ENCODE measurements around the gene SBK1. TPM values are rescaled to one million over a fixed set of nuclear protein-coding genes. Genes with fewer than 3 reads are reported as not detected.
A peak's percentile ranks its signal among the peaks of the same experiment; 100 is the strongest.

The SBK1 gene
- polyA plus RNA-seq, 2 of the 4 experiments (the other 2 are of a cell fraction), result 0.13 to 0.43 TPM

- no peak for FAIRE-seq
- no peak overlapping the region for H3K4me3 ChIP-seq
- no peak overlapping the region for H3K27ac ChIP-seq
- ATAC-seq, result no peak
- H3K4me2 ChIP-seq, result no peak overlapping the region
- ChIA-PET POLR2A (interaction anchor here (0.7 kb wide), 1 partner anchor 10 kb away, joined by 7 read pairs; no protein-coding TSS in a partner anchor), CTCF (interaction anchor here (0.7 to 42.1 kb wide), 4 partner anchors 15 to 957 kb away, joined by 5 to 864 read pairs (median 24); partner anchors contain the start of gene SBK1)
- 79% methylated on average over 6 of the region's 6 CpGs for WGBS (ENCODE audit: missing lambda C conversion rate)
- H3K4me1 ChIP-seq, result no peaks in the 10 kb centered on the region; the same call in 2 of the 3 replicates
- H3K9me3 ChIP-seq, result no peaks in the 10 kb centered on the region
- no peak for TF ChIP-seq KDM1A (IDR thresholded peaks at IDR 0.05; ENCODE audit: low read depth)
- DNase-seq (ENCODE audit: low read depth in 1 of 2, low spot score in 1 of 2), result no peak
These were observed 13.3 kb upstream of the SBK1 start for GRCh38 chr16:28279006-28279405.

GRCh38 chr16:28280881-28281836, 11.2 kb upstream of the SBK1 start:
- no peak for FAIRE-seq
- Histone ChIP-seq H3K9me3 (no peaks in the 10 kb centered on the region), H3K4me3 (no peak overlapping the region), H3K4me2 (no peak overlapping the region), H3K27ac (no peak overlapping the region), H3K4me1 (no peaks in the 10 kb centered on the region; the same call in 2 of the 3 replicates)
- CTCF ChIA-PET, result interaction anchor here (0.6 to 42.1 kb wide), 7 partner anchors 11 to 335 kb away, joined by 3 to 864 read pairs (median 3); partner anchors contain the start of gene SBK1
- TF ChIP-seq CHD4 (IDR thresholded peaks at IDR 0.05; ENCODE audit: borderline replicate concordance) (no peak), KDM5A (IDR thresholded peaks at IDR 0.05) (no peak)
- TF ChIP-seq, protein P1, sequence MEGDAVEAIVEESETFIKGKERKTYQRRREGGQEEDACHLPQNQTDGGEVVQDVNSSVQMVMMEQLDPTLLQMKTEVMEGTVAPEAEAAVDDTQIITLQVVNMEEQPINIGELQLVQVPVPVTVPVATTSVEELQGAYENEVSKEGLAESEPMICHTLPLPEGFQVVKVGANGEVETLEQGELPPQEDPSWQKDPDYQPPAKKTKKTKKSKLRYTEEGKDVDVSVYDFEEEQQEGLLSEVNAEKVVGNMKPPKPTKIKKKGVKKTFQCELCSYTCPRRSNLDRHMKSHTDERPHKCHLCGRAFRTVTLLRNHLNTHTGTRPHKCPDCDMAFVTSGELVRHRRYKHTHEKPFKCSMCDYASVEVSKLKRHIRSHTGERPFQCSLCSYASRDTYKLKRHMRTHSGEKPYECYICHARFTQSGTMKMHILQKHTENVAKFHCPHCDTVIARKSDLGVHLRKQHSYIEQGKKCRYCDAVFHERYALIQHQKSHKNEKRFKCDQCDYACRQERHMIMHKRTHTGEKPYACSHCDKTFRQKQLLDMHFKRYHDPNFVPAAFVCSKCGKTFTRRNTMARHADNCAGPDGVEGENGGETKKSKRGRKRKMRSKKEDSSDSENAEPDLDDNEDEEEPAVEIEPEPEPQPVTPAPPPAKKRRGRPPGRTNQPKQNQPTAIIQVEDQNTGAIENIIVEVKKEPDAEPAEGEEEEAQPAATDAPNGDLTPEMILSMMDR (IDR thresholded peaks at IDR 0.05), result no peak
- peak in 1 of 2 experiments; percentile 34 for DNase-seq (ENCODE audit: low read depth in 1 of 2, low spot score in 1 of 2)
- POLR2A ChIA-PET, result no interaction called here
- ATAC-seq, result no peak
- WGBS (ENCODE audit: missing lambda C conversion rate), result 62% methylated on average over 14 of the region's 15 CpGs

DNA sequence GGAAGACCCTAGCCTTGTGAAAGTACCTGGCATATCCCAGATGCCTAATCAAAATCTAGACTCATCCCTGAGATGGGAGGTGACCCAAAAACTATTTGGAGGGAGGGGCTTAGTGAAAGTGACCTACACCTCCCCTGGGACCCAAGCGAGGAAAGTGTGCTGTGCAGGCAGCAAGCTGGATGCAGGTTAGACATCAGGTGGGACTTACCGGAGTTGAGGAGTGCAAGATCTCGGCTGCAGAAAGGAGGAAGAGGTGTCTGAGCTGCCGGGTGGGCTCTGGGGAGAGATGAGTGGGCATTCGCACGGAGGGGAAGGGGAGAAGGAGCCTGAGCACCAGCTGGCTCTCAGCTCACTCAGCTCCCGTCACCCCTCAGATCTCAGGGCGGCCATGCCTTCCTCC, 10.3 kb upstream of the SBK1 start:
- Histone ChIP-seq H3K9me3 (no peaks in the 10 kb centered on the region), H3K4me3 (no peak overlapping the region), H3K4me2 (no peak overlapping the region), H3K27ac (no peak overlapping the region), H3K4me1 (no peaks in the 10 kb centered on the region; the same call in 2 of the 3 replicates)
- DNase-seq (ENCODE audit: low read depth in 1 of 2, low spot score in 1 of 2) (no peak), FAIRE-seq (no peak), ATAC-seq (no peak)
- WGBS (ENCODE audit: missing lambda C conversion rate), result 69% methylated on average over 8 of the region's 8 CpGs
- ChIA-PET CTCF (interaction anchor here (0.6 to 42.1 kb wide), 6 partner anchors 12 to 334 kb away, joined by 3 to 864 read pairs (median 3); partner anchors contain the start of gene SBK1), POLR2A (no interaction called here)
- no peak for TF ChIP-seq FOSL2 (IDR thresholded peaks at IDR 0.05)
- no peak for TF ChIP-seq FOSL2 (CRISPR knock-in tag; IDR thresholded peaks at IDR 0.05)
- TF ChIP-seq USF2 (IDR thresholded peaks at IDR 0.05), result no peak
- TF ChIP-seq CBX2 (IDR thresholded peaks at IDR 0.05; ENCODE audit: borderline replicate concordance, low read depth), result no peak
- TF ChIP-seq ESRRA (IDR thresholded peaks at IDR 0.05; ENCODE audit: borderline replicate concordance, low read length), result no peak
- TF ChIP-seq, protein P2, sequence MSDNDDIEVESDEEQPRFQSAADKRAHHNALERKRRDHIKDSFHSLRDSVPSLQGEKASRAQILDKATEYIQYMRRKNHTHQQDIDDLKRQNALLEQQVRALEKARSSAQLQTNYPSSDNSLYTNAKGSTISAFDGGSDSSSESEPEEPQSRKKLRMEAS (IDR thresholded peaks at IDR 0.05), result no peak
- no peak for TF ChIP-seq TP53 (CRISPR knock-in tag; IDR thresholded peaks at IDR 0.05)
- no peak for TF ChIP-seq NFE2L2 (conservative IDR thresholded peaks at IDR 0.05; ENCODE audit: low read length)

- ChIA-PET CTCF (interaction anchor here (1.8 to 42.1 kb wide), 2 partner anchors 23 to 266 kb away, joined by 9 to 864 read pairs; partner anchors contain the start of gene SBK1), POLR2A (no interaction called here)
- Histone ChIP-seq H3K4me1 (no peaks in the 10 kb centered on the region; the same call in 2 of the 3 replicates), H3K27ac (no peak overlapping the region), H3K4me2 (no peak overlapping the region), H3K9me3 (no peaks in the 10 kb centered on the region), H3K4me3 (no peak overlapping the region)
- WGBS (ENCODE audit: missing lambda C conversion rate), result 81% methylated on average over 9 of the region's 9 CpGs
- TF ChIP-seq CBX2 (IDR thresholded peaks at IDR 0.05; ENCODE audit: borderline replicate concordance, low read depth), result no peak
- no peak for TF ChIP-seq ZSCAN20 (CRISPR knock-in tag; IDR thresholded peaks at IDR 0.05)
- TF ChIP-seq POLR2AphosphoS2 (conservative IDR thresholded peaks at IDR 0.05; ENCODE audit: low read length), result no peak
- no peak for TF ChIP-seq SREBF2 (IDR thresholded peaks at IDR 0.05)
- no peak for TF ChIP-seq ZFP36 (IDR thresholded peaks at IDR 0.05; ENCODE audit: borderline replicate concordance, partially characterized antibody)
- no peak for TF ChIP-seq GATA3 (IDR thresholded peaks at IDR 0.05; ENCODE audit: borderline replicate concordance)
- DNase-seq (ENCODE audit: low read depth in 1 of 2, low spot score in 1 of 2) (no peak), FAIRE-seq (no peak), ATAC-seq (0 out of 6 replicates have a peak, but pooled peaks have one; percentile 20)
These were observed 9.2 kb upstream of the SBK1 start for GRCh38 chr16:28283173-28283572.
